H9 (cell line): ENCODE measurements around the gene FLNA. TPM values are rescaled to one million over a fixed set of nuclear protein-coding genes. Genes with fewer than 3 reads are reported as not detected.

ENCODE experiments used
- DNase-seq: peaks from one replicate; pipeline ENCODE4 v3.0.0-alpha.2; 2017
- H2AFZ ChIP-seq: one replicate; pipeline ENCODE4 v1.6.1; 2013; ENCODE audit warnings: mild to moderate bottlenecking, low read length, control low read depth, moderate library complexity
- H2AK5ac ChIP-seq: 2 replicates; pipeline ENCODE4 v1.6.1; 2013; ENCODE audit warnings: low read length, control low read depth, mixed read lengths; ENCODE audit not compliant: insufficient read length
- H2BK120ac ChIP-seq: one replicate; pipeline ENCODE4 v1.6.1; 2013; ENCODE audit warnings: low read depth, mild to moderate bottlenecking, low read length, control low read depth, inconsistent platforms; ENCODE audit not compliant: poor library complexity, severe bottlenecking
- H2BK12ac ChIP-seq: 2 replicates; pipeline ENCODE4 v1.6.1; 2013; ENCODE audit warnings: low read length, control low read depth, mixed read lengths, low read depth; ENCODE audit not compliant: insufficient read length
- H2BK15ac ChIP-seq: 2 replicates; pipeline ENCODE4 v1.6.1; 2013; ENCODE audit warnings: low read depth, low read length, control low read depth
- H2BK20ac ChIP-seq: one replicate; pipeline ENCODE4 v1.6.1; 2013; ENCODE audit warnings: low read depth, mild to moderate bottlenecking, low read length, control low read depth, inconsistent platforms; ENCODE audit not compliant: poor library complexity, severe bottlenecking
- H2BK5ac ChIP-seq: 2 replicates; pipeline ENCODE4 v1.6.1; 2013; ENCODE audit warnings: low read length, control low read depth, mixed read lengths; ENCODE audit not compliant: insufficient read length
- H3K14ac ChIP-seq: 2 replicates; pipeline ENCODE4 v1.6.1; 2013; ENCODE audit warnings: low read length, control low read depth; ENCODE audit not compliant: insufficient read depth
- H3K18ac ChIP-seq: 2 replicates; pipeline ENCODE4 v1.6.1; 2013; ENCODE audit warnings: low read depth, mild to moderate bottlenecking, mixed read lengths, low read length, control low read depth; ENCODE audit not compliant: insufficient read length
- H3K23ac ChIP-seq: 2 replicates; pipeline ENCODE4 v1.6.1; 2013; ENCODE audit warnings: low read length, control low read depth, mixed read lengths, low read depth; ENCODE audit not compliant: insufficient read length
- H3K23me2 ChIP-seq: 2 replicates; pipeline ENCODE4 v1.6.1; 2013; ENCODE audit warnings: low read depth, mild to moderate bottlenecking, mixed read lengths, low read length, control low read depth; ENCODE audit not compliant: insufficient read length, poor library complexity, severe bottlenecking
- H3K27ac ChIP-seq: 2 replicates; pipeline ENCODE4 v1.5.1; 2013; ENCODE audit warnings: low read length, control low read depth, mixed read lengths, low read depth; ENCODE audit not compliant: insufficient read length
- H3K27me3 ChIP-seq: 2 replicates; pipeline ENCODE4 v1.6.1; 2013; ENCODE audit warnings: low read length, control low read depth, inconsistent platforms; ENCODE audit not compliant: insufficient read depth
- H3K4ac ChIP-seq: 2 replicates; pipeline ENCODE4 v1.6.1; 2013; ENCODE audit warnings: low read depth, mild to moderate bottlenecking, control low read depth, inconsistent platforms, low read length, moderate library complexity
- H3K4me1 ChIP-seq: 2 replicates; pipeline ENCODE4 v1.6.1; 2013; ENCODE audit warnings: low read length, control low read depth, inconsistent platforms; ENCODE audit not compliant: insufficient read depth
- H3K4me2 ChIP-seq: 2 replicates; pipeline ENCODE4 v1.6.1; 2013; ENCODE audit warnings: low read length, control low read depth, mixed read lengths; ENCODE audit not compliant: insufficient read length, insufficient read depth
- H3K56ac ChIP-seq: 2 replicates; pipeline ENCODE4 v1.6.1; 2013; ENCODE audit warnings: low read depth, mild to moderate bottlenecking, mixed read lengths, low read length, control low read depth; ENCODE audit not compliant: insufficient read length
- H3K79me1 ChIP-seq: 2 replicates; pipeline ENCODE4 v1.6.1; 2013; ENCODE audit warnings: low read depth, mild to moderate bottlenecking, moderate library complexity, low read length, control low read depth, inconsistent platforms; ENCODE audit not compliant: insufficient read depth, poor library complexity, severe bottlenecking
- H3K79me2 ChIP-seq: 2 replicates; pipeline ENCODE4 v1.6.1; 2013; ENCODE audit warnings: low read length, control low read depth, inconsistent platforms; ENCODE audit not compliant: insufficient read depth
- H3K9ac ChIP-seq: 2 replicates; pipeline ENCODE4 v1.6.1; 2013; ENCODE audit warnings: low read length, control low read depth, mixed read lengths; ENCODE audit not compliant: insufficient read length; ENCODE audit errors: extremely low read depth
- H3K9me3 ChIP-seq: one replicate; pipeline ENCODE4 v1.6.1; 2013; ENCODE audit warnings: low read depth, low read length, inconsistent platforms; ENCODE audit not compliant: control insufficient read depth
- H3T11ph ChIP-seq: one replicate; pipeline ENCODE4 v1.6.1; 2013; ENCODE audit warnings: mild to moderate bottlenecking, low read length, control low read depth, inconsistent platforms
- H4K20me1 ChIP-seq: one replicate; pipeline ENCODE4 v1.6.1; 2013; ENCODE audit not compliant: control insufficient read depth, insufficient read length, insufficient read depth
- H4K5ac ChIP-seq: 2 replicates; pipeline ENCODE4 v1.6.1; 2013; ENCODE audit warnings: low read depth, mild to moderate bottlenecking, mixed read lengths, low read length, control low read depth; ENCODE audit not compliant: insufficient read length
- H4K8ac ChIP-seq: replicated peaks from 2 replicates; pipeline ENCODE4 v1.6.1; 2013; ENCODE audit warnings: low read length, control low read depth, mixed read lengths, low read depth; ENCODE audit not compliant: insufficient read length
- H4K91ac ChIP-seq: 2 replicates; pipeline ENCODE4 v1.6.1; 2013; ENCODE audit warnings: low read depth, mild to moderate bottlenecking, moderate library complexity, mixed read lengths, low read length, control low read depth; ENCODE audit not compliant: insufficient read length
- H3K27ac Mint-ChIP-seq, 3 experiments: 2 replicates in 2 of 3; 3 replicates in 1 of 3; pipeline ENCODE4 v1.8.0; 2020 to 2021; ENCODE audit warnings: mixed read lengths in 3 of 3, mild to moderate bottlenecking in 1 of 3, moderate library complexity in 1 of 3
- H3K27me3 Mint-ChIP-seq: 2 replicates; pipeline ENCODE4 v1.8.0; 2021; ENCODE audit warnings: low read depth, mild to moderate bottlenecking, moderate library complexity, mixed read lengths
- H3K36me3 Mint-ChIP-seq, 3 experiments: 2 replicates in 2 of 3; 3 replicates in 1 of 3; pipeline ENCODE4 v1.8.0; 2020 to 2021; ENCODE audit warnings: low read depth in 3 of 3, mixed read lengths in 3 of 3; ENCODE audit not compliant: insufficient read depth in 1 of 3
- H3K4me1 Mint-ChIP-seq, 2 experiments: 2 replicates each; pipeline ENCODE4 v1.8.0; 2020; ENCODE audit warnings: mixed read lengths in 2 of 2
- H3K4me3 Mint-ChIP-seq, 2 experiments: 2 replicates in 1 of 2; 3 replicates in 1 of 2; pipeline ENCODE4 v1.8.0; 2020 to 2021; ENCODE audit warnings: mild to moderate bottlenecking in 2 of 2, mixed read lengths in 2 of 2, moderate library complexity in 1 of 2
- H3K9me3 Mint-ChIP-seq, 2 experiments: 2 replicates in 1 of 2; 3 replicates in 1 of 2; pipeline ENCODE4 v1.8.0; 2020; ENCODE audit warnings: mild to moderate bottlenecking in 2 of 2, mixed read lengths in 2 of 2, moderate library complexity in 1 of 2
- CTCF ChIP-seq: fragments of 200-600 bp; sonication (generic); conservative IDR thresholded peaks from 3 replicates; pipeline ENCODE4 v1.8.0; 2021; ENCODE audit warnings: antibody characterized with exemption, mild to moderate bottlenecking
- WGBS: extraction: QIAGEN DNeasy Blood & Tissue Kit; methylation state at CpG from one replicate; pipeline ENCODE4 v1.1.7; 2013; ENCODE audit warnings: missing lambda C conversion rate, low lambda C conversion rate, mixed read lengths; ENCODE audit not compliant: insufficient read length; ENCODE audit errors: extremely low coverage; 5-methylcytosine and 5-hydroxymethylcytosine counted together
- total RNA-seq: library from RNA; stranded (reverse); gene quantifications from 2 replicates; pipeline ENCODE4 v1.2.1, GENCODE V29; 2021

Gene FLNA
- total RNA-seq, 1 experiment from 2014 or later = 957 TPM

GRCh38 chrX:154383359-154384283 is 9.2 kb upstream of the FLNA start:
- Histone ChIP-seq H3K9me3 (peaks cover 14% of the 10 kb centered on the region), H2BK120ac (no peak overlapping the region), H3K56ac (no peak overlapping the region), H2AK5ac (no peak overlapping the region), H4K8ac (no peak overlapping the region), H2BK5ac (no peak overlapping the region), H3K23ac (no peak overlapping the region), H2BK20ac (no peak overlapping the region), H2AFZ (no peak overlapping the region), H3K9ac (no peak overlapping the region), H3K23me2 (peaks cover 9% of the 10 kb centered on the region), H3K4ac (no peak overlapping the region), H4K5ac (no peak overlapping the region), H3K27me3 (no peaks in the 10 kb centered on the region), H2BK15ac (no peak overlapping the region), H2BK12ac (no peak overlapping the region), H3T11ph (no peak overlapping the region), H3K14ac (no peak overlapping the region), H3K79me1 (no peaks in the 10 kb centered on the region), H3K27ac (no peak overlapping the region), H3K79me2 (no peaks in the 10 kb centered on the region; the same call in 1 of the 2 replicates), H3K4me1 (no peaks in the 10 kb centered on the region; the same call in 1 of the 2 replicates), H4K20me1 (no peaks in the 10 kb centered on the region), H3K18ac (peak overlapping the region; percentile 14), H3K4me2 (no peak overlapping the region), H4K91ac (no peak overlapping the region)
- Mint-ChIP-seq H3K36me3 (peaks cover 15 to 29% (median 22%) of the 10 kb centered on the region in 3 experiments), H3K27ac (peak overlapping the region in 2 of 3 experiments; percentile 44 to 63; a peak in 2 of 7 replicates), H3K9me3 (peaks cover 33 to 38% of the 10 kb centered on the region in 2 experiments), H3K4me3 (peak overlapping the region in 1 of 2 experiments; percentile 35; a peak in 2 of 5 replicates), H3K27me3 (peaks cover 2% of the 10 kb centered on the region; the same call in 1 of the 2 replicates), H3K4me1 (peaks cover 17 to 33% of the 10 kb centered on the region in 2 experiments)
- no peak for DNase-seq
- WGBS = no CpG with 5 or more reads among the region's 14 CpGs
- TF ChIP-seq CTCF = no peak
